H1 (cell line): ENCODE results near the gene NAA16.

Experiments
- EZH2 ChIP-seq: fragments of 200-600 bp; sonication (generic); IDR thresholded peaks from 2 replicates; pipeline ENCODE4 v1.7.1; 2012; ENCODE audit warnings: low read depth, mild to moderate bottlenecking, moderate library complexity, low read length, inconsistent platforms; ENCODE audit not compliant: severe bottlenecking
- JUN ChIP-seq: IDR thresholded peaks from 2 replicates; pipeline ENCODE4 v1.6.1; 2011; ENCODE audit warnings: low read depth, mild to moderate bottlenecking, improper control_type of control experiment, low read length
- POLR2A ChIP-seq, 2 experiments: IDR thresholded peaks; 1 replicate in 1 of 2; 2 replicates in 1 of 2; pipeline ENCODE4 v1.6.1; 2011; ENCODE audit warnings: low read depth in 2 of 2, low read length in 2 of 2, mild to moderate bottlenecking in 2 of 2; ENCODE audit errors: control extremely low read depth in 1 of 2
- TAF7 ChIP-seq: optimal IDR thresholded peaks from 2 replicates; pipeline ENCODE3; 2011; ENCODE audit warnings: low read depth, mild to moderate bottlenecking, inconsistent platforms, low read length, moderate library complexity, borderline replicate concordance
- TF ChIP-seq, protein P1 (sequence below), 3 experiments: IDR thresholded peaks; 1 replicate in 2 of 3; 2 replicates in 1 of 3; pipeline versions ENCODE4 v1.5.1 to v1.6.1; 2011; ENCODE audit warnings: low read length in 3 of 3, mild to moderate bottlenecking in 3 of 3, inconsistent platforms in 2 of 3, low read depth in 1 of 3, moderate library complexity in 1 of 3; ENCODE audit not compliant: insufficient read depth in 1 of 3; ENCODE audit errors: control extremely low read depth in 1 of 3
- TF ChIP-seq, protein P2 (sequence below): IDR thresholded peaks from 2 replicates; pipeline ENCODE4 v1.6.1; 2012; ENCODE audit warnings: low read length, inconsistent platforms

DNA sequence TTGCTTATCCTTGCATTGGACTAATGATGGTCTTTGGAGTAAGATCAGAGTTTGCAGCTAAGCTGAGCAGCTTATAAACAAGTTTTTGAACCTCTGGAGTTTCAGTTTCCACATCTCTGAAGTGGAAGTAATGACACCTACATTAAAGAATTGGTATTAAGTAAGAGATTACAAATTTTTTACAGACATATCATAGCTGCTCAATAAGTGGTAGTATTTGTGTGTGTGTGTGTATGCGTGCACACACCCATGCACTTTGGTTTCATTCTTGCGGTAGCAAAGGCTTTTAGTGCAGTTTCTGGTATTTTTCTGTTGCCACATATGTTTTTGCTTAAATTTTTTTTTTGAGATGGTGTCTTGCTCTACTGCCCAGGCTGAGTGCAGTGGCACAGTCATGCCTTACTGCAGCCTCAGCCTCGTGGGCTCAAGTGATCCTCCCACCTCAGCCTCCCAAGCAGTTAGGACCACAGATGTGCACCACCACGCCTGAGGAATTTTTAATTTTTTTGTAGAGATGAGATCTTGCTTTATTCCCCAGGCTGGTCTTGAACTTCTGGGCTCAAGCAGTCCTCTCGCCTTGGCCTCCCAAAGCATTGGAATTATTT, 4.5 kb downstream of the NAA16 start:
- TF ChIP-seq, protein P1, sequence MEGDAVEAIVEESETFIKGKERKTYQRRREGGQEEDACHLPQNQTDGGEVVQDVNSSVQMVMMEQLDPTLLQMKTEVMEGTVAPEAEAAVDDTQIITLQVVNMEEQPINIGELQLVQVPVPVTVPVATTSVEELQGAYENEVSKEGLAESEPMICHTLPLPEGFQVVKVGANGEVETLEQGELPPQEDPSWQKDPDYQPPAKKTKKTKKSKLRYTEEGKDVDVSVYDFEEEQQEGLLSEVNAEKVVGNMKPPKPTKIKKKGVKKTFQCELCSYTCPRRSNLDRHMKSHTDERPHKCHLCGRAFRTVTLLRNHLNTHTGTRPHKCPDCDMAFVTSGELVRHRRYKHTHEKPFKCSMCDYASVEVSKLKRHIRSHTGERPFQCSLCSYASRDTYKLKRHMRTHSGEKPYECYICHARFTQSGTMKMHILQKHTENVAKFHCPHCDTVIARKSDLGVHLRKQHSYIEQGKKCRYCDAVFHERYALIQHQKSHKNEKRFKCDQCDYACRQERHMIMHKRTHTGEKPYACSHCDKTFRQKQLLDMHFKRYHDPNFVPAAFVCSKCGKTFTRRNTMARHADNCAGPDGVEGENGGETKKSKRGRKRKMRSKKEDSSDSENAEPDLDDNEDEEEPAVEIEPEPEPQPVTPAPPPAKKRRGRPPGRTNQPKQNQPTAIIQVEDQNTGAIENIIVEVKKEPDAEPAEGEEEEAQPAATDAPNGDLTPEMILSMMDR (IDR thresholded peaks at IDR 0.05; ENCODE audit: control extremely low read depth in 1 of 3, insufficient read depth in 1 of 3, low read depth in 1 of 3, low read length in 3 of 3), result no peak
- no peak for TF ChIP-seq JUN
- no peak for TF ChIP-seq TAF7
- TF ChIP-seq EZH2, result no peak
- TF ChIP-seq POLR2A (IDR thresholded peaks at IDR 0.05; ENCODE audit: control extremely low read depth in 1 of 2, low read depth in 2 of 2, low read length in 2 of 2), result no peak
- TF ChIP-seq, protein P2, sequence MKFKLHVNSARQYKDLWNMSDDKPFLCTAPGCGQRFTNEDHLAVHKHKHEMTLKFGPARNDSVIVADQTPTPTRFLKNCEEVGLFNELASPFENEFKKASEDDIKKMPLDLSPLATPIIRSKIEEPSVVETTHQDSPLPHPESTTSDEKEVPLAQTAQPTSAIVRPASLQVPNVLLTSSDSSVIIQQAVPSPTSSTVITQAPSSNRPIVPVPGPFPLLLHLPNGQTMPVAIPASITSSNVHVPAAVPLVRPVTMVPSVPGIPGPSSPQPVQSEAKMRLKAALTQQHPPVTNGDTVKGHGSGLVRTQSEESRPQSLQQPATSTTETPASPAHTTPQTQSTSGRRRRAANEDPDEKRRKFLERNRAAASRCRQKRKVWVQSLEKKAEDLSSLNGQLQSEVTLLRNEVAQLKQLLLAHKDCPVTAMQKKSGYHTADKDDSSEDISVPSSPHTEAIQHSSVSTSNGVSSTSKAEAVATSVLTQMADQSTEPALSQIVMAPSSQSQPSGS, result no peak
